GM12878 (cell line): ENCODE data around the gene EDC3. TPM values are rescaled to one million over a fixed set of nuclear protein-coding genes. Genes with fewer than 3 reads are reported as not detected.

ENCODE experiments used
- ATAC-seq: fragments of 200-7000 bp; cut with Tn5 transposase; 3 replicates; pipeline ENCODE4 v1.9.1; 2020; ENCODE audit warnings: mild to moderate bottlenecking, moderate library complexity
- BruUV-seq: library from RNA; stranded (reverse); fragments of 400-500 nt; replicated peaks from 2 replicates; lab custom pipeline; 2021; lab: Mats Ljungman, UMichigan
- CTCF ChIA-PET: fragments of 300-600 bp; sonication (Branson Sonifier 250); formaldehyde crosslinking; extraction: SDS; loops from one replicate; lab custom pipeline; 2021; ENCODE audit warnings: inconsistent platforms; lab: Yijun Ruan, JAX
- POLR2A ChIA-PET: fragments of 350-600 bp; formaldehyde crosslinking; extraction: SDS; loops from one replicate; lab custom pipeline; 2021; ENCODE audit warnings: inconsistent platforms; lab: Charles Lee
- RAD21 ChIA-PET: fragments of 300-600 bp; sonication (Branson Sonifier 250); formaldehyde crosslinking; loops from one replicate; lab custom pipeline; 2023; ENCODE audit warnings: antibody characterized with exemption; ENCODE audit not compliant: unreplicated experiment; lab: Charles Lee
- SMC1A ChIA-PET: fragments of 300-600 bp; sonication (Branson Sonifier 250); formaldehyde crosslinking; loops from one replicate; lab custom pipeline; 2023; ENCODE audit not compliant: unreplicated experiment, uncharacterized antibody; lab: Charles Lee
- DNase-seq: peaks from one replicate; pipeline ENCODE4 v3.0.0-alpha.2; 2011; ENCODE audit warnings: low read depth, low spot score
- FAIRE-seq: peaks from 3 replicates; lab custom pipeline; 2011; peaks lifted over from hg19 to GRCh38; lab: Jason Lieb, UNC
- H2AFZ ChIP-seq: 2 replicates; pipeline ENCODE4 v1.6.0; 2011; ENCODE audit warnings: low read depth, low read length, control low read depth; ENCODE audit not compliant: control insufficient read depth
- H3K27ac ChIP-seq: 2 replicates; pipeline ENCODE4 v1.5.1; 2011; ENCODE audit warnings: control low read depth; ENCODE audit not compliant: control insufficient read depth, insufficient read depth
- H3K27me3 ChIP-seq, 2 experiments: replicated peaks in 1 of 2; 2 replicates each; pipeline versions ENCODE4 v1.6.0 to v1.6.1; 2011; ENCODE audit warnings: low read length in 1 of 2; ENCODE audit not compliant: control insufficient read depth in 2 of 2, insufficient read depth in 2 of 2
- H3K36me3 ChIP-seq, 2 experiments: 2 replicates each; pipeline ENCODE4 v1.5.1; 2011; ENCODE audit warnings: low read length in 1 of 2; ENCODE audit not compliant: control insufficient read depth in 2 of 2, insufficient read depth in 2 of 2
- H3K4me1 ChIP-seq: 2 replicates; pipeline ENCODE4 v1.6.1; 2011; ENCODE audit warnings: mild to moderate bottlenecking, low read length, moderate library complexity, mixed read lengths; ENCODE audit not compliant: control insufficient read depth, insufficient read depth
- H3K4me2 ChIP-seq: 2 replicates; pipeline ENCODE4 v1.6.0; 2011; ENCODE audit warnings: control low read depth; ENCODE audit not compliant: control insufficient read depth, insufficient read depth
- H3K4me3 ChIP-seq: fragments of 200-600 bp; sonication (generic); 2 replicates; pipeline ENCODE4 v1.5.1; 2016
- H3K79me2 ChIP-seq: 2 replicates; pipeline ENCODE4 v1.6.0; 2011; ENCODE audit warnings: low read length; ENCODE audit not compliant: control insufficient read depth, insufficient read depth
- H3K9ac ChIP-seq: 2 replicates; pipeline ENCODE4 v1.8.0; 2011; ENCODE audit warnings: low read length, control low read depth, mixed read lengths; ENCODE audit not compliant: control insufficient read depth, insufficient read depth
- H3K9me3 ChIP-seq: replicated peaks from 3 replicates; pipeline ENCODE4 v1.5.1; 2011; ENCODE audit warnings: mild to moderate bottlenecking, low read length; ENCODE audit not compliant: control insufficient read depth, insufficient read depth
- H4K20me1 ChIP-seq: 2 replicates; pipeline ENCODE4 v1.6.0; 2011; ENCODE audit not compliant: control insufficient read depth, insufficient read depth
- BRCA1 ChIP-seq: IDR thresholded peaks from 2 replicates; pipeline ENCODE4 v1.6.1; 2011; ENCODE audit warnings: low read depth, low read length, improper control_type of control experiment
- CHD4 ChIP-seq: fragments of 200-600 bp; sonication (generic); IDR thresholded peaks from 2 replicates; pipeline ENCODE4 v1.6.1; 2016; ENCODE audit warnings: mild to moderate bottlenecking
- CTCF ChIP-seq, 3 experiments: IDR thresholded peaks in 2 of 3; conservative IDR thresholded peaks in 1 of 3; 2 replicates each; pipeline ENCODE4 v1.5.1; 2011; ENCODE audit warnings: low read depth in 3 of 3, low read length in 3 of 3, mild to moderate bottlenecking in 3 of 3, control low read depth in 2 of 3, moderate library complexity in 2 of 3, inconsistent platforms in 1 of 3, mixed read lengths in 1 of 3; ENCODE audit not compliant: control insufficient read depth in 2 of 3, insufficient read depth in 1 of 3; ENCODE audit errors: extremely low read depth in 1 of 3
- EGR1 ChIP-seq, 2 experiments: IDR thresholded peaks; 1 replicate in 1 of 2; 2 replicates in 1 of 2; pipeline ENCODE4 v1.6.1; 2011 to 2012; ENCODE audit warnings: low read depth in 2 of 2, low read length in 2 of 2, borderline replicate concordance in 1 of 2, mild to moderate bottlenecking in 1 of 2, moderate library complexity in 1 of 2
- HDAC2 ChIP-seq: fragments of 200-600 bp; sonication (generic); IDR thresholded peaks from 2 replicates; pipeline ENCODE4 v1.6.1; 2017
- KLF5 ChIP-seq: fragments of 450-650 bp; IDR thresholded peaks from 2 replicates; pipeline ENCODE4 v1.6.1; 2014; ENCODE audit warnings: mild to moderate bottlenecking; ENCODE audit not compliant: partially characterized antibody
- MAX ChIP-seq: IDR thresholded peaks from 2 replicates; pipeline ENCODE4 v1.6.1; 2012; ENCODE audit warnings: low read depth, low read length, improper control_type of control experiment
- POLR2AphosphoS5 ChIP-seq: IDR thresholded peaks from 2 replicates; pipeline ENCODE4 v1.6.1; 2011; ENCODE audit warnings: mild to moderate bottlenecking, low read length, inconsistent platforms
- RELB ChIP-seq: fragments of 450-650 bp; IDR thresholded peaks from 2 replicates; pipeline ENCODE4 v1.6.1; 2017; ENCODE audit warnings: low read depth, mild to moderate bottlenecking, moderate library complexity
- SIX5 ChIP-seq: IDR thresholded peaks from 2 replicates; pipeline ENCODE4 v1.6.1; 2011; ENCODE audit warnings: mild to moderate bottlenecking, low read depth, low read length, moderate library complexity; ENCODE audit not compliant: severe bottlenecking
- YY1 ChIP-seq: IDR thresholded peaks from 2 replicates; pipeline ENCODE4 v1.6.1; 2011; ENCODE audit warnings: low read depth, mild to moderate bottlenecking, low read length
- ZNF207 ChIP-seq: fragments of 450-650 bp; IDR thresholded peaks from 2 replicates; pipeline ENCODE4 v1.6.1; 2014; ENCODE audit warnings: antibody characterized with exemption, mild to moderate bottlenecking, borderline replicate concordance
- WGBS: methylation state at CpG from one replicate; pipeline ENCODE4 v1.1.6; 2016; ENCODE audit warnings: low lambda C conversion rate; ENCODE audit not compliant: insufficient replicate concordance, insufficient coverage; ENCODE audit errors: missing lambda C conversion rate; 5-methylcytosine and 5-hydroxymethylcytosine counted together
- in situ Hi-C: fragments of 300-500 bp; cut with MboI; formaldehyde crosslinking; loops from 9 replicates; pipeline ENCODE4 v1.14.3; 2018; ENCODE audit warnings: mixed read lengths
- intact Hi-C: fragments of 100-400 bp; cut with micrococcal nuclease; formaldehyde crosslinking; loops from one replicate; pipeline ENCODE4 v1.14.2; 2022; ENCODE audit not compliant: unreplicated experiment
- polyA plus RNA-seq, 11 experiments: library from polyadenylated mRNA; depleted of rRNA in 4 of 11; unstranded in 6 of 11; stranded (reverse) in 5 of 11; fragments of >200 nt; fragmentation: Nextera tagmentation in 4 of 11; fragmentation: Illumina TruSeq in 1 of 11; extraction: Ambion mirVana in 4 of 11; extraction: Trizol in 1 of 11; gene quantifications; 1 replicate in 1 of 11; 2 replicates in 10 of 11; pipeline versions ENCODE4 v1.2.1 to v1.2.3, GENCODE V29; 2011 to 2016; ENCODE audit warnings: inconsistent platforms in 2 of 11, missing spikeins in 2 of 11, low read depth in 1 of 11
- total RNA-seq, 4 experiments: library from RNA; depleted of rRNA in 3 of 4; stranded (reverse); fragments of >200 nt in 3 of 4; fragmentation: Illumina TruSeq in 1 of 4; extraction: Trizol in 1 of 4; gene quantifications; 2 replicates each; pipeline versions ENCODE4 v1.2.1 to v1.2.3, GENCODE V29; 2013 to 2021

The EDC3 gene
- total and polyA plus RNA-seq, 10 of the 15 experiments (the other 5 are each of a cell fraction or from before 2014, with no cell fraction given) = 11.8 to 48.4 (median 35.3) TPM

GRCh38 chr15:74612677-74613076 lies 83.1 kb downstream of the EDC3 start:
- no peak for TF ChIP-seq EGR1 (IDR thresholded peaks at IDR 0.05; ENCODE audit: borderline replicate concordance in 1 of 2, low read depth in 2 of 2, low read length in 2 of 2)
- TF ChIP-seq CTCF (IDR thresholded peaks at IDR 0.05 in 2 of 3, conservative IDR thresholded peaks at IDR 0.05 in 1 of 3; ENCODE audit: control insufficient read depth in 2 of 3, extremely low read depth in 1 of 3, insufficient read depth in 1 of 3, low read depth in 3 of 3, low read length in 3 of 3) = no peak
- no peak for TF ChIP-seq POLR2AphosphoS5
- TF ChIP-seq BRCA1 = no peak
- TF ChIP-seq MAX = no peak
- TF ChIP-seq CHD4 = no peak
- no peak for TF ChIP-seq YY1
- TF ChIP-seq KLF5 = no peak
- TF ChIP-seq SIX5 = no peak
- no peak for TF ChIP-seq RELB
- no peak for TF ChIP-seq HDAC2
- TF ChIP-seq ZNF207 = no peak
- Histone ChIP-seq H3K4me3 (no peak overlapping the region), H3K27ac (no peak overlapping the region), H3K27me3 (no peaks in the 10 kb centered on the region; a peak in 1 of 4 replicates), H3K9me3 (no peaks in the 10 kb centered on the region), H2AFZ (no peak overlapping the region), H4K20me1 (peaks cover 6% of the 10 kb centered on the region; the same call in 1 of the 2 replicates), H3K9ac (no peak overlapping the region), H3K4me1 (peaks cover 5% of the 10 kb centered on the region; the same call in 1 of the 2 replicates), H3K36me3 (no peaks in the 10 kb centered on the region), H3K4me2 (no peak overlapping the region), H3K79me2 (peaks cover 29% of the 10 kb centered on the region)
- no peak for DNase-seq
- no TSS peak for BruUV-seq
- ChIA-PET POLR2A (interaction anchor here (1.7 to 4.8 kb wide), 3 partner anchors 14 to 71 kb away, joined by 5 to 30 read pairs (median 17); partner anchors contain the start of gene ARID3B), CTCF (interaction anchor here (1.1 to 18.5 kb wide), 3 partner anchors 9 to 23 kb away, joined by 4 to 206 read pairs (median 4); no protein-coding TSS in a partner anchor), SMC1A (interaction anchor here (0.7 to 2.2 kb wide), 4 partner anchors 50 to 67 kb away, joined by 3 to 10 read pairs (median 4); no protein-coding TSS in a partner anchor), RAD21 (interaction anchor here (2.1 kb wide), 1 partner anchor 14 kb away, joined by 7 read pairs; no protein-coding TSS in a partner anchor)
- intact Hi-C loops (no loop called here), in situ Hi-C loops (no loop called here)
- no peak for ATAC-seq
- WGBS = 41% methylated on average over 2 of the region's 2 CpGs
- FAIRE-seq = no peak
